Panc1 (cell line): ENCODE results near the gene CHRM4. TPM values are rescaled to one million over a fixed set of nuclear protein-coding genes. Genes with fewer than 3 reads are reported as not detected.

Experiments used
- ATAC-seq: fragments of 200-7000 bp; cut with Tn5 transposase; 2 replicates; pipeline ENCODE4 v1.9.1; 2020; ENCODE audit warnings: mild to moderate bottlenecking, moderate library complexity
- BruUV-seq: library from RNA; stranded (reverse); fragments of 400-500 nt; replicated peaks from 2 replicates; lab custom pipeline; 2021; lab: Mats Ljungman, UMichigan
- CTCF ChIA-PET: fragments of 300-600 bp; sonication (Branson Sonifier 250); formaldehyde crosslinking; loops from one replicate; lab custom pipeline; 2022; ENCODE audit warnings: antibody characterized with exemption; lab: Charles Lee
- POLR2A ChIA-PET: fragments of 300-600 bp; sonication (Branson Sonifier 250); formaldehyde crosslinking; loops from one replicate; lab custom pipeline; 2022; ENCODE audit warnings: antibody characterized with exemption; lab: Charles Lee
- DNase-seq: peaks from one replicate; pipeline ENCODE4 v3.0.0-alpha.2; 2010; ENCODE audit warnings: low read depth, low spot score
- H3K27ac ChIP-seq: 2 replicates; pipeline ENCODE4 v1.5.1; 2011; ENCODE audit warnings: mild to moderate bottlenecking, low read length, inconsistent platforms
- H3K27me3 ChIP-seq: fragments of 200-500 bp; sonication (Bioruptor generic); 2 replicates; pipeline ENCODE4 v1.6.0; 2014; ENCODE audit warnings: low read length, inconsistent platforms; ENCODE audit not compliant: control insufficient read depth, insufficient read depth
- H3K36me3 ChIP-seq: fragments of 200-500 bp; sonication (Bioruptor generic); 2 replicates; pipeline ENCODE4 v1.5.1; 2014; ENCODE audit warnings: inconsistent platforms, mild to moderate bottlenecking, low read length, moderate library complexity; ENCODE audit not compliant: control insufficient read depth, insufficient read depth
- H3K4me1 ChIP-seq: 2 replicates; pipeline ENCODE4 v1.5.1; 2011; ENCODE audit warnings: inconsistent platforms, mild to moderate bottlenecking, low read length, moderate library complexity; ENCODE audit not compliant: control insufficient read depth, insufficient read depth
- H3K4me3 ChIP-seq, 2 experiments: 2 replicates each; pipeline ENCODE4 v1.5.1; 2011 to 2012; ENCODE audit warnings: low read depth in 2 of 2, low read length in 2 of 2, mild to moderate bottlenecking in 2 of 2, inconsistent platforms in 1 of 2, moderate library complexity in 1 of 2
- H3K9me3 ChIP-seq: fragments of 200-500 bp; sonication (Bioruptor generic); 2 replicates; pipeline ENCODE4 v1.5.1; 2014; ENCODE audit warnings: low read depth, mild to moderate bottlenecking, inconsistent platforms, low read length, moderate library complexity; ENCODE audit not compliant: control insufficient read depth, insufficient read depth
- REST ChIP-seq, 2 experiments: IDR thresholded peaks; 2 replicates each; pipeline ENCODE4 v1.6.1; 2011 to 2012; ENCODE audit warnings: low read depth in 2 of 2, control low read depth in 1 of 2, low read length in 1 of 2, mild to moderate bottlenecking in 1 of 2, moderate library complexity in 1 of 2; ENCODE audit not compliant: insufficient read depth in 1 of 2
- SIN3A ChIP-seq: IDR thresholded peaks from 2 replicates; pipeline ENCODE4 v1.6.1; 2012; ENCODE audit warnings: low read depth, mild to moderate bottlenecking, low read length, moderate library complexity, borderline replicate concordance; ENCODE audit not compliant: insufficient read depth
- TCF7L2 ChIP-seq: IDR thresholded peaks from 2 replicates; pipeline ENCODE4 v1.6.1; 2011; ENCODE audit warnings: mild to moderate bottlenecking, low read depth, low read length, inconsistent platforms
- in situ Hi-C: cut with HindIII; loops from 2 replicates; pipeline ENCODE4 v1.10.0; 2016; ENCODE audit warnings: low sequenced_read_pairs, low pct_unique_long_range_greater_than_20kb
- intact Hi-C: fragments of 100-400 bp; cut with micrococcal nuclease; formaldehyde crosslinking; loops from one replicate; pipeline ENCODE4 v1.10.0; 2022; ENCODE audit not compliant: unreplicated experiment
- total RNA-seq: library from RNA; stranded (reverse); gene quantifications from one replicate; pipeline ENCODE4 v1.2.1, GENCODE V29; 2021; ENCODE audit not compliant: unreplicated experiment
- TF ChIP-seq, protein P1 (sequence below): fragments of 450-650 bp; IDR thresholded peaks from 2 replicates; pipeline ENCODE4 v1.5.1; 2017; ENCODE audit warnings: mild to moderate bottlenecking

CHRM4 gene
- total RNA-seq, 1 experiment from 2014 or later: 3.1 TPM

GRCh38 chr11:46347637-46348311 lies 43.8 kb downstream of the CHRM4 start:
- H3K9me3 ChIP-seq: no peaks in the 10 kb centered on the region
- peak overlapping the region; percentile 80 to 83 for H3K4me3 ChIP-seq
- H3K27ac ChIP-seq: peak overlapping the region; percentile 82
- POLR2A ChIA-PET: no interaction called here
- in situ Hi-C loops: no loop called here
- DNase-seq (no peak), ATAC-seq (peak; percentile 16)
- H3K27me3 ChIP-seq: no peaks in the 10 kb centered on the region
- CTCF ChIA-PET: no interaction called here
- intact Hi-C loops: no loop called here
- no TSS peak for BruUV-seq
- H3K4me1 ChIP-seq: peaks cover 25% of the 10 kb centered on the region
- no peaks in the 10 kb centered on the region for H3K36me3 ChIP-seq
- TF ChIP-seq TCF7L2 (no peak), SIN3A (peak; percentile 27; the same call in 1 of the 2 replicates)

GRCh38 chr11:46346886-46347636 lies 44.5 kb downstream of the CHRM4 start, which contains the start of gene DGKZ:
Gene DGKZ (plus strand): TSS chr11:46347463. CDS start chr11:46347660, 197 bp downstream.
- intact Hi-C loops: no loop called here
- BruUV-seq: no TSS peak
- DNase-seq: no peak
- H3K9me3 ChIP-seq: no peaks in the 10 kb centered on the region
- peak; percentile 90 for ATAC-seq
- ChIA-PET POLR2A (interaction anchor here (0.7 kb wide), 1 partner anchor 252 kb away, joined by 3 read pairs; no protein-coding TSS in a partner anchor), CTCF (no interaction called here)
- H3K27me3 ChIP-seq: no peaks in the 10 kb centered on the region
- H3K27ac ChIP-seq: peak within 1 kb of the TSS; percentile 82
- H3K4me3 ChIP-seq: peak within 1 kb of the TSS; percentile 80 to 83
- in situ Hi-C loops: no loop called here
- no peaks in the 10 kb centered on the region for H3K36me3 ChIP-seq
- H3K4me1 ChIP-seq: peaks cover 22% of the 10 kb centered on the region
- TF ChIP-seq, protein P1, sequence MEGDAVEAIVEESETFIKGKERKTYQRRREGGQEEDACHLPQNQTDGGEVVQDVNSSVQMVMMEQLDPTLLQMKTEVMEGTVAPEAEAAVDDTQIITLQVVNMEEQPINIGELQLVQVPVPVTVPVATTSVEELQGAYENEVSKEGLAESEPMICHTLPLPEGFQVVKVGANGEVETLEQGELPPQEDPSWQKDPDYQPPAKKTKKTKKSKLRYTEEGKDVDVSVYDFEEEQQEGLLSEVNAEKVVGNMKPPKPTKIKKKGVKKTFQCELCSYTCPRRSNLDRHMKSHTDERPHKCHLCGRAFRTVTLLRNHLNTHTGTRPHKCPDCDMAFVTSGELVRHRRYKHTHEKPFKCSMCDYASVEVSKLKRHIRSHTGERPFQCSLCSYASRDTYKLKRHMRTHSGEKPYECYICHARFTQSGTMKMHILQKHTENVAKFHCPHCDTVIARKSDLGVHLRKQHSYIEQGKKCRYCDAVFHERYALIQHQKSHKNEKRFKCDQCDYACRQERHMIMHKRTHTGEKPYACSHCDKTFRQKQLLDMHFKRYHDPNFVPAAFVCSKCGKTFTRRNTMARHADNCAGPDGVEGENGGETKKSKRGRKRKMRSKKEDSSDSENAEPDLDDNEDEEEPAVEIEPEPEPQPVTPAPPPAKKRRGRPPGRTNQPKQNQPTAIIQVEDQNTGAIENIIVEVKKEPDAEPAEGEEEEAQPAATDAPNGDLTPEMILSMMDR: peak; percentile 99
- TF ChIP-seq SIN3A: peak; percentile 68; the same call in 1 of the 2 replicates
- TF ChIP-seq REST (IDR thresholded peaks at IDR 0.05; ENCODE audit: insufficient read depth in 1 of 2, low read depth in 2 of 2, low read length in 1 of 2): no peak
